Left lung (tissue), 10 donors: ENCODE data around the gene MPPED1. TPM values are rescaled to one million over a fixed set of nuclear protein-coding genes. Genes with fewer than 3 reads are reported as not detected.

Experiments
- ATAC-seq: fragments of 200-7000 bp; cut with Tn5 transposase; one replicate; pipeline ENCODE4 v1.9.1; 2020; ENCODE audit warnings: moderate library complexity
- DNase-seq, 4 donors: peaks; one replicate each; pipeline ENCODE4 v3.0.0-alpha.2; 2013 to 2020
- H3K27ac ChIP-seq, 2 donors: fragments of 200-600 bp; sonication (generic) in 1 of 2; one replicate each; pipeline versions ENCODE4 v1.5.0 to v1.8.0; 2020 to 2021
- H3K27me3 ChIP-seq, 2 donors: fragments of 200-600 bp; sonication (generic) in 1 of 2; one replicate each; pipeline versions ENCODE4 v1.5.0 to v1.8.0; 2020 to 2021
- H3K36me3 ChIP-seq, 2 donors: fragments of 200-600 bp; sonication (generic) in 1 of 2; one replicate each; pipeline versions ENCODE4 v1.5.0 to v1.8.0; 2020 to 2021
- H3K4me1 ChIP-seq, 2 donors: fragments of 200-600 bp; one replicate each; pipeline ENCODE4 v1.8.0; 2021
- H3K4me3 ChIP-seq, 2 donors: fragments of 200-600 bp; sonication (generic) in 1 of 2; one replicate each; pipeline versions ENCODE4 v1.5.0 to v1.8.0; 2020 to 2021; ENCODE audit warnings: mild to moderate bottlenecking in 1 of 2
- H3K9me3 ChIP-seq, 2 donors: fragments of 200-600 bp; sonication (generic) in 1 of 2; one replicate each; pipeline versions ENCODE4 v1.5.0 to v1.8.0; 2020 to 2021
- CTCF ChIP-seq, 2 donors: fragments of 200-600 bp; sonication (generic) in 1 of 2; IDR thresholded peaks; one replicate each; pipeline versions ENCODE4 v1.5.0 to v1.8.0; 2021; ENCODE audit warnings: antibody characterized with exemption in 2 of 2
- intact Hi-C, 2 donors: fragments of 100-400 bp; cut with DNase I; formaldehyde crosslinking; loops; one replicate each; pipeline versions ENCODE4 v1.11.2 to v1.14.2; 2022
- polyA plus RNA-seq, 6 donors: library from polyadenylated mRNA; unstranded; fragments of 120-200 nt; gene quantifications; one replicate each; pipeline ENCODE4 v1.2.1, GENCODE V29; 2013; ENCODE audit not compliant: insufficient read length in 6 of 6
- total RNA-seq, 2 donors: library from RNA; stranded (reverse); fragmentation: NEBNext Ultra II Directional; extraction: Animal tissue kit (Norgen Biotek cat#: 25700); gene quantifications; one replicate each; pipeline ENCODE4 v1.2.1, GENCODE V29; 2021
- donor health status: DM: no; HTN: yes; CAD: no.
- donor health status: DM: no; HTN: no; CAD: no.

Gene MPPED1
- total and polyA plus RNA-seq, 8 donors, result 0.37 to 0.67 (median 0.52) TPM; not detected in 2

GRCh38 chr22:43526117-43526655 is 114.4 kb downstream of the MPPED1 start:
- no peak overlapping the region for H3K27ac ChIP-seq
- peaks cover 0 to 43% of the 10 kb centered on the region in 2 donors for H3K27me3 ChIP-seq
- no peak for TF ChIP-seq CTCF (IDR thresholded peaks at IDR 0.05)
- DNase-seq (peak in 1 of 4 donors; percentile 17), ATAC-seq (no peak)
- intact Hi-C loops, result no loop called here
- no peaks in the 10 kb centered on the region for H3K4me1 ChIP-seq
- H3K36me3 ChIP-seq, result no peaks in the 10 kb centered on the region
- no peak overlapping the region for H3K4me3 ChIP-seq
- no peaks in the 10 kb centered on the region for H3K9me3 ChIP-seq

GRCh38 chr22:43526946-43527345 is 115.1 kb downstream of the MPPED1 start:
- ATAC-seq (no peak), DNase-seq (peak in 1 of 4 donors; percentile 15)
- Histone ChIP-seq H3K27me3 (peaks cover 0 to 41% of the 10 kb centered on the region in 2 donors), H3K9me3 (no peaks in the 10 kb centered on the region), H3K4me3 (no peak overlapping the region), H3K36me3 (no peaks in the 10 kb centered on the region), H3K27ac (no peak overlapping the region), H3K4me1 (no peaks in the 10 kb centered on the region)
- no peak for TF ChIP-seq CTCF (IDR thresholded peaks at IDR 0.05)
- intact Hi-C loops, result no loop called here

- TF ChIP-seq CTCF (IDR thresholded peaks at IDR 0.05), result no peak
These were observed 117.0 kb downstream of the MPPED1 start for GRCh38 chr22:43528601-43529360.

GRCh38 chr22:43529461-43529860 is 117.6 kb downstream of the MPPED1 start:
- Histone ChIP-seq H3K9me3 (no peaks in the 10 kb centered on the region), H3K27ac (no peak overlapping the region), H3K4me1 (no peaks in the 10 kb centered on the region), H3K4me3 (no peak overlapping the region), H3K27me3 (peaks cover 0 to 27% of the 10 kb centered on the region in 2 donors), H3K36me3 (no peaks in the 10 kb centered on the region)
- TF ChIP-seq CTCF (IDR thresholded peaks at IDR 0.05), result no peak
- intact Hi-C loops, result no loop called here
- DNase-seq (no peak), ATAC-seq (no peak)

More at GRCh38 chr22:43528601-43529360, 117.0 kb downstream of the MPPED1 start:
- H3K36me3 ChIP-seq, result no peaks in the 10 kb centered on the region
- DNase-seq, result peak in 1 of 4 donors; percentile 16
- no peaks in the 10 kb centered on the region for H3K4me1 ChIP-seq
- H3K9me3 ChIP-seq, result no peaks in the 10 kb centered on the region
- no peak for ATAC-seq
- intact Hi-C loops, result no loop called here
- H3K27me3 ChIP-seq, result peaks cover 0 to 27% of the 10 kb centered on the region in 2 donors
- no peak overlapping the region for H3K4me3 ChIP-seq
- no peak overlapping the region for H3K27ac ChIP-seq

- Histone ChIP-seq H3K9me3 (no peaks in the 10 kb centered on the region), H3K27ac (no peak overlapping the region), H3K4me1 (no peaks in the 10 kb centered on the region), H3K27me3 (peaks cover 0 to 23% of the 10 kb centered on the region in 2 donors), H3K4me3 (no peak overlapping the region), H3K36me3 (no peaks in the 10 kb centered on the region)
- no peak for ATAC-seq
- TF ChIP-seq CTCF (IDR thresholded peaks at IDR 0.05), result no peak
- DNase-seq, result peak in 1 of 4 donors; percentile 25
- intact Hi-C loops, result no loop called here
These were observed 118.1 kb downstream of the MPPED1 start for GRCh38 chr22:43529934-43530333.
